ENCODE results near the gene SLC5A10. TPM values are rescaled to one million over a fixed set of nuclear protein-coding genes. Genes with fewer than 3 reads are reported as not detected.

SLC5A10 gene
- total RNA-seq, 4 donors from 2014 or later, result not detected

GRCh38 chr17:19005789-19006430 is 53.9 kb downstream of the SLC5A10 start:
- ATAC-seq (ENCODE audit: low FRiP score) (no peak), DNase-seq (ENCODE audit: low spot score) (no peak)
- TF ChIP-seq CTCF (IDR thresholded peaks at IDR 0.05), result no peak

GRCh38 chr17:19006698-19007097 is 54.7 kb downstream of the SLC5A10 start:
- ATAC-seq (ENCODE audit: low FRiP score), result no peak
- no peak for DNase-seq (ENCODE audit: low spot score)
- TF ChIP-seq CTCF (IDR thresholded peaks at IDR 0.05), result no peak

- ATAC-seq (ENCODE audit: low FRiP score) (no peak), DNase-seq (ENCODE audit: low spot score) (no peak)
- no peak for TF ChIP-seq CTCF (IDR thresholded peaks at IDR 0.05)
Measured at GRCh38 chr17:19009970-19010369, 58.0 kb downstream of the SLC5A10 start.

- no peak for DNase-seq (ENCODE audit: low spot score)
- TF ChIP-seq CTCF (IDR thresholded peaks at IDR 0.05), result no peak
- no peak for ATAC-seq (ENCODE audit: low FRiP score)
Measured at GRCh38 chr17:19010729-19011505, 59.0 kb downstream of the SLC5A10 start.

- no peak for DNase-seq (ENCODE audit: low spot score)
- TF ChIP-seq CTCF (IDR thresholded peaks at IDR 0.05), result no peak
- no peak for ATAC-seq (ENCODE audit: low FRiP score)
Measured at GRCh38 chr17:19011581-19011980, 59.6 kb downstream of the SLC5A10 start.

GRCh38 chr17:19012171-19013080 is 60.5 kb downstream of the SLC5A10 start:
- DNase-seq (ENCODE audit: low spot score) (no peak), ATAC-seq (ENCODE audit: low FRiP score) (no peak)
- TF ChIP-seq CTCF (IDR thresholded peaks at IDR 0.05), result no peak

Measured in omental fat pad (tissue), 4 donors.